PFSK-1 (cell line): ENCODE data around the gene DNM3.

ENCODE experiments used
- POLR2AphosphoS5 ChIP-seq: IDR thresholded peaks from 2 replicates; pipeline ENCODE4 v1.6.1; 2012; ENCODE audit warnings: low read depth, mild to moderate bottlenecking, control low read depth, low read length, moderate library complexity
- SIN3A ChIP-seq: IDR thresholded peaks from 2 replicates; pipeline ENCODE4 v1.6.1; 2012; ENCODE audit warnings: mild to moderate bottlenecking, low read length, moderate library complexity, borderline replicate concordance; ENCODE audit not compliant: insufficient read depth
- TAF1 ChIP-seq: IDR thresholded peaks from 2 replicates; pipeline ENCODE4 v1.6.1; 2012; ENCODE audit warnings: low read length, control low read depth, borderline replicate concordance; ENCODE audit not compliant: insufficient read depth

DNA sequence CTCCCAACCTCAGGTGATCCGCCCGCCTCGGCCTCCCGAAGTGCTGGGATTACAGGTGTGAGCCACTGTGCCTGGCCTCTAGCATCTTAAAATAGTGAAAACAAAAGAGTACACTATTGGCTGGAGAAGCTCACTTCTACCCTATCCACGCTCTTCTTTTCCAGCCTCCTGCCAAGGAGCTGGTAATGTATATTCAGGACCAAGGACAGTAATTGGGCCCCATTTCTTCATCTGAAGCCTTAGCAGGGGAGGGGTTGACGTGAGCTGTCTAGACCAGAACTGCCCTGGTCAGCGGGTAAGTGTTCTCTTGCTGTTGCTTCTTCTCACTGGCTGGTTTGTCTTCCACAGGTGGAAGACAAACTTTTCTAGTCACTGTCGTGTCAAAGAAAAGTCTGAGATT lies 70.2 kb downstream of the DNM3 start:
- no peak for TF ChIP-seq TAF1
- no peak for TF ChIP-seq POLR2AphosphoS5
- TF ChIP-seq SIN3A, result no peak
